Activated CD4-positive, alpha-beta memory T cell treated with anti-CD3 and anti-CD28 coated beads, Interleukin-2, amount 10 ng/mL, durations not matched to agents 7 days and 5 days (primary cell): ENCODE data around the gene CYP11A1. TPM values are rescaled to one million over a fixed set of nuclear protein-coding genes. Genes with fewer than 3 reads are reported as not detected.
A peak's percentile ranks its signal among the peaks of the same experiment; 100 is the strongest.
"Not testable (repeated sequence)": the region's sequence is repeated elsewhere in the genome, so short reads cannot be mapped to it uniquely, and the experiment has no call there.

Experiments
- CTCF ChIA-PET: fragments of 350-600 bp; sonication (Branson Sonifier 250); formaldehyde crosslinking; loops from one replicate; lab custom pipeline; 2021; ENCODE audit warnings: antibody characterized with exemption, inconsistent platforms; lab: Charles Lee
- POLR2A ChIA-PET: fragments of 350-600 bp; sonication (Branson Sonifier 250); formaldehyde crosslinking; loops from one replicate; lab custom pipeline; 2021; ENCODE audit warnings: antibody characterized with exemption; lab: Charles Lee
- DNase-seq: peaks from one replicate; pipeline ENCODE4 v3.0.0-alpha.2; 2020
- H3K27ac Mint-ChIP-seq: one replicate; pipeline ENCODE4 v1.8.0; 2021; ENCODE audit warnings: mild to moderate bottlenecking, mixed read lengths
- H3K27me3 Mint-ChIP-seq: one replicate; pipeline ENCODE4 v1.8.0; 2021; ENCODE audit warnings: mixed read lengths
- H3K36me3 Mint-ChIP-seq: one replicate; pipeline ENCODE4 v1.8.0; 2021; ENCODE audit warnings: low read depth, mixed read lengths
- H3K4me1 Mint-ChIP-seq: one replicate; pipeline ENCODE4 v1.8.0; 2021; ENCODE audit warnings: mixed read lengths
- H3K4me3 Mint-ChIP-seq: one replicate; pipeline ENCODE4 v1.8.0; 2021; ENCODE audit warnings: mild to moderate bottlenecking, mixed read lengths
- H3K9me3 Mint-ChIP-seq: one replicate; pipeline ENCODE4 v1.8.0; 2021; ENCODE audit warnings: mixed read lengths
- total RNA-seq, 2 experiments: library from RNA; stranded (reverse); gene quantifications; one replicate each; pipeline ENCODE4 v1.2.3, GENCODE V29; 2021

The CYP11A1 gene
- total RNA-seq, 2 experiments from 2014 or later, result not detected

GRCh38 chr15:74365598-74366445 lies 1.6 kb downstream of the CYP11A1 start:
- Mint-ChIP-seq H3K4me3 (peak overlapping the region; percentile 29), H3K4me1 (peaks cover 5% of the 10 kb centered on the region), H3K9me3 (no peaks in the 10 kb centered on the region), H3K27me3 (peaks cover 77% of the 10 kb centered on the region), H3K36me3 (no peaks in the 10 kb centered on the region), H3K27ac (no peak overlapping the region)
- ChIA-PET CTCF (interaction anchor here (0.6 to 1.9 kb wide), 3 partner anchors 10 to 403 kb away, joined by 4 to 6 read pairs (median 5); no protein-coding TSS in a partner anchor), POLR2A (interaction anchor here (0.7 kb wide), 1 partner anchor 119 kb away, joined by 4 read pairs; no protein-coding TSS in a partner anchor)
- DNase-seq, result no peak

- H3K27me3 Mint-ChIP-seq, result peaks cover 70% of the 10 kb centered on the region
- no peak overlapping the region for H3K27ac Mint-ChIP-seq
- H3K4me3 Mint-ChIP-seq, result peak overlapping the region; percentile 17
- H3K9me3 Mint-ChIP-seq, result no peaks in the 10 kb centered on the region
- ChIA-PET POLR2A (no interaction called here), CTCF (interaction anchor here (0.9 to 1.4 kb wide), 2 partner anchors 118 to 404 kb away, joined by 3 to 4 read pairs; no protein-coding TSS in a partner anchor)
- no peak for DNase-seq
- no peaks in the 10 kb centered on the region for H3K36me3 Mint-ChIP-seq
- H3K4me1 Mint-ChIP-seq, result peaks cover 5% of the 10 kb centered on the region
Measured at GRCh38 chr15:74364936-74365597, 2.4 kb downstream of the CYP11A1 start.

GRCh38 chr15:74362482-74362881 lies 5.0 kb downstream of the CYP11A1 start:
- ChIA-PET CTCF (interaction anchor here (0.6 kb wide), 1 partner anchor 434 kb away, joined by 3 read pairs; no protein-coding TSS in a partner anchor), POLR2A (no interaction called here)
- peaks cover 52% of the 10 kb centered on the region for H3K27me3 Mint-ChIP-seq
- H3K9me3 Mint-ChIP-seq, result no peaks in the 10 kb centered on the region
- H3K36me3 Mint-ChIP-seq, result no peaks in the 10 kb centered on the region
- no peak overlapping the region for H3K4me3 Mint-ChIP-seq
- H3K27ac Mint-ChIP-seq, result no peak overlapping the region
- DNase-seq, result no peak
- peaks cover 5% of the 10 kb centered on the region for H3K4me1 Mint-ChIP-seq

- H3K27ac Mint-ChIP-seq, H3K4me1 Mint-ChIP-seq, POLR2A ChIA-PET, H3K36me3 Mint-ChIP-seq, H3K4me3 Mint-ChIP-seq, CTCF ChIA-PET, DNase-seq, H3K9me3 Mint-ChIP-seq: not testable (repeated sequence)
- H3K27me3 Mint-ChIP-seq, result peaks cover 40% of the 10 kb centered on the region
Measured at GRCh38 chr15:74360855-74361254, 6.6 kb downstream of the CYP11A1 start.

- POLR2A ChIA-PET, result interaction anchor here (0.7 kb wide), 1 partner anchor 211 kb away, joined by 3 read pairs; no protein-coding TSS in a partner anchor
- H3K4me3 Mint-ChIP-seq, H3K9me3 Mint-ChIP-seq, CTCF ChIA-PET, H3K27ac Mint-ChIP-seq, DNase-seq, H3K36me3 Mint-ChIP-seq, H3K4me1 Mint-ChIP-seq: not testable (repeated sequence)
- peaks cover 40% of the 10 kb centered on the region for H3K27me3 Mint-ChIP-seq
Measured at GRCh38 chr15:74359376-74359775, 8.1 kb downstream of the CYP11A1 start.

- H3K36me3 Mint-ChIP-seq, H3K27ac Mint-ChIP-seq, H3K4me3 Mint-ChIP-seq, H3K9me3 Mint-ChIP-seq, H3K4me1 Mint-ChIP-seq, DNase-seq, POLR2A ChIA-PET, CTCF ChIA-PET: not testable (repeated sequence)
- H3K27me3 Mint-ChIP-seq, result peaks cover 28% of the 10 kb centered on the region
Measured at GRCh38 chr15:74357514-74357913, 9.9 kb downstream of the CYP11A1 start.

- DNase-seq, H3K4me1 Mint-ChIP-seq, H3K36me3 Mint-ChIP-seq, H3K9me3 Mint-ChIP-seq, CTCF ChIA-PET, H3K27ac Mint-ChIP-seq, POLR2A ChIA-PET, H3K4me3 Mint-ChIP-seq: not testable (repeated sequence)
- peaks cover 25% of the 10 kb centered on the region for H3K27me3 Mint-ChIP-seq
Measured at GRCh38 chr15:74356050-74356449, 11.4 kb downstream of the CYP11A1 start.

- H3K9me3 Mint-ChIP-seq, H3K27ac Mint-ChIP-seq, CTCF ChIA-PET, H3K4me3 Mint-ChIP-seq, H3K4me1 Mint-ChIP-seq, H3K36me3 Mint-ChIP-seq, DNase-seq, POLR2A ChIA-PET: not testable (repeated sequence)
- H3K27me3 Mint-ChIP-seq, result peaks cover 33% of the 10 kb centered on the region
Measured at GRCh38 chr15:74353992-74354391, 13.5 kb downstream of the CYP11A1 start.

- H3K4me3 Mint-ChIP-seq, result no peak overlapping the region
- no peak for DNase-seq
- H3K9me3 Mint-ChIP-seq, result peaks cover 6% of the 10 kb centered on the region
- no peak overlapping the region for H3K27ac Mint-ChIP-seq
- POLR2A ChIA-PET, result interaction anchor here (1.1 kb wide), 1 partner anchor 108 kb away, joined by 3 read pairs; the partner anchor contains the start of gene UBL7
- H3K27me3 Mint-ChIP-seq, result peaks cover 34% of the 10 kb centered on the region
- H3K4me1 Mint-ChIP-seq, result no peaks in the 10 kb centered on the region
- H3K36me3 Mint-ChIP-seq, result no peaks in the 10 kb centered on the region
- CTCF ChIA-PET, result no interaction called here
Measured at GRCh38 chr15:74352393-74352910, 15.0 kb downstream of the CYP11A1 start.

GRCh38 chr15:74351670-74352069 lies 15.8 kb downstream of the CYP11A1 start:
- DNase-seq, result no peak
- peaks cover 6% of the 10 kb centered on the region for H3K9me3 Mint-ChIP-seq
- H3K36me3 Mint-ChIP-seq, result no peaks in the 10 kb centered on the region
- POLR2A ChIA-PET, result interaction anchor here (1.1 kb wide), 1 partner anchor 109 kb away, joined by 3 read pairs; the partner anchor contains the start of gene UBL7
- H3K4me3 Mint-ChIP-seq, result no peak overlapping the region
- peaks cover 36% of the 10 kb centered on the region for H3K27me3 Mint-ChIP-seq
- CTCF ChIA-PET, result no interaction called here
- H3K4me1 Mint-ChIP-seq, result no peaks in the 10 kb centered on the region
- no peak overlapping the region for H3K27ac Mint-ChIP-seq

GRCh38 chr15:74350295-74351275 lies 16.9 kb downstream of the CYP11A1 start:
- no peaks in the 10 kb centered on the region for H3K4me1 Mint-ChIP-seq
- peaks cover 34% of the 10 kb centered on the region for H3K27me3 Mint-ChIP-seq
- no peak overlapping the region for H3K27ac Mint-ChIP-seq
- CTCF ChIA-PET, result no interaction called here
- H3K36me3 Mint-ChIP-seq, result no peaks in the 10 kb centered on the region
- no peak overlapping the region for H3K4me3 Mint-ChIP-seq
- POLR2A ChIA-PET, result no interaction called here
- peaks cover 6% of the 10 kb centered on the region for H3K9me3 Mint-ChIP-seq
- no peak for DNase-seq

- Mint-ChIP-seq H3K4me1 (no peaks in the 10 kb centered on the region), H3K4me3 (no peak overlapping the region), H3K27ac (no peak overlapping the region), H3K9me3 (no peaks in the 10 kb centered on the region), H3K27me3 (peaks cover 24% of the 10 kb centered on the region), H3K36me3 (no peaks in the 10 kb centered on the region)
- POLR2A ChIA-PET, result no interaction called here
- CTCF ChIA-PET, result no interaction called here
- DNase-seq, result no peak
Measured at GRCh38 chr15:74349241-74349778, 18.1 kb downstream of the CYP11A1 start.
